ENCODE data around the gene IL10RB. TPM values are rescaled to one million over a fixed set of nuclear protein-coding genes. Genes with fewer than 3 reads are reported as not detected.
"Not testable (repeated sequence)": the region's sequence is repeated elsewhere in the genome, so short reads cannot be mapped to it uniquely, and the experiment has no call there.

IL10RB gene
- total RNA-seq, 6 experiments from 2014 or later = 10.5 to 24.2 (median 20.3) TPM

DNA sequence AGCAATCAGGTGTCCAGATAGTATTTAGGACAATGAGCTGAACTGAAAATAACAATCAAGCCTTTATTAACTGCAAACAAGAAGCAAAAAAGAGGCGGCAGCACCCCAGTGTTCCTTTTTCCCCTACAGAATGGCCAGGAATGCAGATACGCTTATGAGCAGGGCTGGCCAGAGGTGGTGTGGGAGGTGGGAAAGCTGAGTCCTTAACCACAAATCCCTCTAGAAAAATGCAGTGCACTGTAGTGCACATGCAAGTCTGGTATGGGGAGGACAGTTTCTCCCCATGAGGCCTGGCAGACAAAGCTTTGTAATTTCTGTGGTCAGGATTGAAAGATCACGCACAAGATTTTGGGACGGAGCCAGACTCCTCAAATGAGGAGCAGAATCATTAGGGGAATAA lies 47.9 kb downstream of the IL10RB start:
- intact Hi-C loops (cut with DNase I) = no loop called here
- Histone ChIP-seq H3K4me3 (no peak overlapping the region), H3K36me3 (no peaks in the 10 kb centered on the region), H3K27me3 (no peaks in the 10 kb centered on the region), H3K4me1 (no peaks in the 10 kb centered on the region), H3K9me3 (no peaks in the 10 kb centered on the region), H3K27ac (no peak overlapping the region)
- WGBS (ENCODE audit: insufficient coverage, low coverage, low lambda C conversion rate, missing lambda C conversion rate) = 91% methylated on average over 4 of the region's 4 CpGs
- TF ChIP-seq, protein P1, sequence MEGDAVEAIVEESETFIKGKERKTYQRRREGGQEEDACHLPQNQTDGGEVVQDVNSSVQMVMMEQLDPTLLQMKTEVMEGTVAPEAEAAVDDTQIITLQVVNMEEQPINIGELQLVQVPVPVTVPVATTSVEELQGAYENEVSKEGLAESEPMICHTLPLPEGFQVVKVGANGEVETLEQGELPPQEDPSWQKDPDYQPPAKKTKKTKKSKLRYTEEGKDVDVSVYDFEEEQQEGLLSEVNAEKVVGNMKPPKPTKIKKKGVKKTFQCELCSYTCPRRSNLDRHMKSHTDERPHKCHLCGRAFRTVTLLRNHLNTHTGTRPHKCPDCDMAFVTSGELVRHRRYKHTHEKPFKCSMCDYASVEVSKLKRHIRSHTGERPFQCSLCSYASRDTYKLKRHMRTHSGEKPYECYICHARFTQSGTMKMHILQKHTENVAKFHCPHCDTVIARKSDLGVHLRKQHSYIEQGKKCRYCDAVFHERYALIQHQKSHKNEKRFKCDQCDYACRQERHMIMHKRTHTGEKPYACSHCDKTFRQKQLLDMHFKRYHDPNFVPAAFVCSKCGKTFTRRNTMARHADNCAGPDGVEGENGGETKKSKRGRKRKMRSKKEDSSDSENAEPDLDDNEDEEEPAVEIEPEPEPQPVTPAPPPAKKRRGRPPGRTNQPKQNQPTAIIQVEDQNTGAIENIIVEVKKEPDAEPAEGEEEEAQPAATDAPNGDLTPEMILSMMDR (IDR thresholded peaks at IDR 0.05) = no peak
- no peak for TF ChIP-seq POLR2A (IDR thresholded peaks at IDR 0.05)
- no peak for ATAC-seq
- DNase-seq = no peak

DNA sequence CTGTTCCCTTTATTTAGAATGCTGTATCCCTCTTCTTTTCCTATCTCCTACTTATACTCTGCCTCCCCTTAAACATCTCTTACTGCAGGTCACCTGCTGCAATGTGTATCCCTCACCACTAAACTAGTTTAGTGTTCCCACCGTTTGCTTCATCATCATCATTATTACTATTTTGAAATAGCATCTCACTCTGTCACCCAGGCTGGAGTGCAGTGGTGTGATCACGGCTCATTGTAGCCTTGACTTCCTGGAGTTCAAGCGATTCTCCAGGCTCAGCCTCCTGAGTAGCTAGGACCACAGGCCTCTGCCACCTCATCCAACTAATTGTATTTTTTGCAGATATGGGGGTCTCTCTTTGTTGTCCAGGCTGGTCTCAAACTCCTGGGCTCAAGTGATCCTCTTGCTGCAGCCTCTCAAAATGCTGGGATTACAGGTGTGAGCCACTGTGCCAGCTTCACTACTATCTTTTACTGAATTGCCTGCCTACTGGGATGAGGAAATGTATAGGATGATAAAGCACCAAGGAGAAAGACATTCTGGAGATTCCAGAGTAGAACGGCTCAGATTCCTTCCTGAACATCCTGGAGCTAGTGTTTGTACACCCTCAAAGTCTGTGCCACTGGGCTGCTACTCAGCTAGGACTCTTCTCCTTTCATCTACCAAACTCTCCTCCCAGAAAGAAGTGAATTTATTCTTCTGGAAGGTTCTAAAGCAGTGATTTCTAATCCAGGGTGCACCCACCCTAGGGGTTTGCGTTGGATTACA lies 50.0 kb downstream of the IL10RB start:
- WGBS (ENCODE audit: insufficient coverage, low coverage, low lambda C conversion rate, missing lambda C conversion rate) = 65% methylated on average over 5 of the region's 5 CpGs
- DNase-seq (no peak), ATAC-seq (no peak)
- H3K27ac ChIP-seq = no peak overlapping the region
- H3K9me3 ChIP-seq = no peaks in the 10 kb centered on the region
- TF ChIP-seq POLR2A (IDR thresholded peaks at IDR 0.05) = no peak
- TF ChIP-seq, protein P1 (IDR thresholded peaks at IDR 0.05) = no peak
- H3K36me3 ChIP-seq = no peaks in the 10 kb centered on the region
- H3K4me3 ChIP-seq = no peak overlapping the region
- intact Hi-C loops (cut with DNase I) = no loop called here
- no peaks in the 10 kb centered on the region for H3K27me3 ChIP-seq
- H3K4me1 ChIP-seq = no peaks in the 10 kb centered on the region

DNA sequence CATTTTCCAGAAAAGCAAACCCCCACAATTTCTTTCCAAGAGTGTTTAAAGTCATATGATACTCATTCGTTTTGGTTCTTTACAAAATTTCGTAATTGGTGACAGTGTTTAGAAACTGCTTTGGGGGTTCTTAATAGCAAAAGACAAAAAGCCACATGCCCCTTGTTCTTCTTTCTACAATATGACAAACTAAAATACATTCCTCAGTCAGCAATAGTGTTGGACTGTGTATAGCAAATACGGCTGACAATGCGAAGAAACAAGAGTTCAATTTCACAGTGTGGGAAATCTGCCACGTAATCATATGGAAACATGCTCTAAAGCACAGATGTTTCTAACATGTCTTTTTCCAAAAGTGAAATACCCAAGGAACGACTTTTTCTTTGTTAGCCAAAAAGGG lies 51.0 kb downstream of the IL10RB start:
- no peaks in the 10 kb centered on the region for H3K9me3 ChIP-seq
- ATAC-seq (peak in 3 of 4 donors; percentile 19 to 48 (median 34)), DNase-seq (no peak)
- no peaks in the 10 kb centered on the region for H3K4me1 ChIP-seq
- H3K4me3 ChIP-seq = no peak overlapping the region
- intact Hi-C loops (cut with DNase I) = no loop called here
- TF ChIP-seq, protein P1 (IDR thresholded peaks at IDR 0.05) = no peak
- TF ChIP-seq POLR2A (IDR thresholded peaks at IDR 0.05) = no peak
- H3K27ac ChIP-seq = no peak overlapping the region
- no peaks in the 10 kb centered on the region for H3K27me3 ChIP-seq
- WGBS (ENCODE audit: insufficient coverage, low coverage, low lambda C conversion rate, missing lambda C conversion rate) = 47% methylated on average over 6 of the region's 6 CpGs
- H3K36me3 ChIP-seq = no peaks in the 10 kb centered on the region

DNA sequence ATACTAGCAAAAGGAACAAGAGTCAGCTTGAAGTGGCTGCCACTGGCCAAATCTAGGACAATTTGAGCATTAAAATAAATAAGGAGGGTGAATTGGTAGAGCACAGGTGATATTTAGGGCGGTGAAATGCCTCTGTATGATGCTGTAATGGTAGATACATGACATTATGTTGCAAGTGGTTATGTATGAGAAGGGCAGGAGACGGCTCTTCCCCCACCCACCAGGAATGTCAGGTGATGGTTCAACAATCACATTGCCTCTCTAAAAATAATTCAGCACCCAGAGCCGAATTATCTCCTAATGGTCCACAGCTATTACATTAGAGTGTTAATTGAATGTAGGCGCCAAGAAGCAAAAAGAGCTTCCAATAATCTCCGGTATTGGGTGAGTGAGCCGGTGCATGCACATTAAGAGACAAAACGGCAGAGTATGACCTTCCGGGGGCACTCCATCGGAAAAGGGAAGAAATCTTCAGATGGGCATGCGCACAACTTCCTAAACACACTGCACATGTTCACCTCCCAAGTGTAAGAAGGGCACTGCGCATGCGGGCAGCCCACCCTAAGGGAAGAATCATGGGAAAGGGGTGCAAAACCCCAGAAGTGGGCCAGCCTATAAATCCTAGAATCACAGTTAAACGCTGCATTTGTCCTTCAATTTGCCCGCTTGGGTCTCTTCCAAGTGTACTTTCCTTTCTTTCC lies 51.8 kb downstream of the IL10RB start:
- TF ChIP-seq, protein P1 (IDR thresholded peaks at IDR 0.05) = no peak
- TF ChIP-seq POLR2A (IDR thresholded peaks at IDR 0.05) = no peak
- Histone ChIP-seq H3K27me3 (no peaks in the 10 kb centered on the region), H3K4me3 (no peak overlapping the region), H3K36me3 (no peaks in the 10 kb centered on the region), H3K27ac (no peak overlapping the region), H3K9me3 (no peaks in the 10 kb centered on the region), H3K4me1 (no peaks in the 10 kb centered on the region)
- intact Hi-C loops (cut with DNase I) = no loop called here
- 65% methylated on average over 8 of the region's 14 CpGs for WGBS (ENCODE audit: insufficient coverage, low coverage, low lambda C conversion rate, missing lambda C conversion rate)
- DNase-seq (no peak), ATAC-seq (no peak)

DNA sequence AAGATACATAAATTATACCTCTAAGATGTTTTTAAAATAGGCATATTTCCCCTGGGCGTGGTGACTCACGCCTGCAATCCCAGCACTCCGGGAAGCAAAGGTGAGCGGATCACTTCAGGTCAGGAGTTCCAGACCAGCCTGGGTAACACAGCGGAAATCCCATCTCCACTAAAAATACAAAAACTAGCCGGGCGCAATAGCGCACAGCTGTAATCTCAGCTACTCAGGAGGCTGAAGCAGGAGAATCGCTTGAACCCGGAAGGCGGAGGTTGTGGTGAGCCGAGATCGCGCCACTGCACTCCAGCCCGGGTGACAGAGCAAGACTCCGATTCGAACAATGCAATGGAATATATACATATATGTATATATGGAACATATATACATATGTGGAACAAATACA lies 54.8 kb downstream of the IL10RB start:
- H3K36me3 ChIP-seq; intact Hi-C loops (cut with DNase I); H3K4me1 ChIP-seq; H3K27me3 ChIP-seq; H3K27ac ChIP-seq; H3K4me3 ChIP-seq; H3K9me3 ChIP-seq; ATAC-seq; DNase-seq: not testable (repeated sequence)
- 85% methylated on average over 17 of the region's 17 CpGs for WGBS (ENCODE audit: insufficient coverage, low coverage, low lambda C conversion rate, missing lambda C conversion rate)

DNA sequence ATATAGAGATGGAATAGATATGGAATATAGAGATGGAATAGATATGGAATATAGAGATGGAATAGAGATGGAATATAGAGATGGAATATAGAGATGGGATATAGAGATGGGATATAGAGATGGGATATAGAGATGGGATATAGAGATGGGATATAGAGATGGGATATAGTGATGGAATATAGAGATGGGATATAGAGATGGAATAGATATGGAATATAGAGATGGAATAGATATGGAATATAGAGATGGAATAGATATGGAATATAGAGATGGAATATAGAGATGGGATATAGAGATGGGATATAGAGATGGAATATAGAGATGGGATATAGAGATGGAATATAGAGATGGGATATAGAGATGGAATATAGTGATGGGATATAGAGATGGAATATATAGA lies 57.4 kb downstream of the IL10RB start:
- DNase-seq; H3K27me3 ChIP-seq; H3K9me3 ChIP-seq; ATAC-seq; intact Hi-C loops (cut with DNase I); H3K36me3 ChIP-seq: not testable (repeated sequence)
- H3K4me3 ChIP-seq = peak overlapping the region in 2 of 3 donors; percentile 82 to 91
- peak overlapping the region in 1 of 3 donors; percentile 99 for H3K27ac ChIP-seq
- peaks cover 0 to 26% (median 10%) of the 10 kb centered on the region in 4 donors for H3K4me1 ChIP-seq

All from right lobe of liver (tissue), 6 donors.